ENCODE measurements around the gene DTX1.
"Not testable (repeated sequence)": the region's sequence is repeated elsewhere in the genome, so short reads cannot be mapped to it uniquely, and the experiment has no call there.

Gene DTX1

DNA sequence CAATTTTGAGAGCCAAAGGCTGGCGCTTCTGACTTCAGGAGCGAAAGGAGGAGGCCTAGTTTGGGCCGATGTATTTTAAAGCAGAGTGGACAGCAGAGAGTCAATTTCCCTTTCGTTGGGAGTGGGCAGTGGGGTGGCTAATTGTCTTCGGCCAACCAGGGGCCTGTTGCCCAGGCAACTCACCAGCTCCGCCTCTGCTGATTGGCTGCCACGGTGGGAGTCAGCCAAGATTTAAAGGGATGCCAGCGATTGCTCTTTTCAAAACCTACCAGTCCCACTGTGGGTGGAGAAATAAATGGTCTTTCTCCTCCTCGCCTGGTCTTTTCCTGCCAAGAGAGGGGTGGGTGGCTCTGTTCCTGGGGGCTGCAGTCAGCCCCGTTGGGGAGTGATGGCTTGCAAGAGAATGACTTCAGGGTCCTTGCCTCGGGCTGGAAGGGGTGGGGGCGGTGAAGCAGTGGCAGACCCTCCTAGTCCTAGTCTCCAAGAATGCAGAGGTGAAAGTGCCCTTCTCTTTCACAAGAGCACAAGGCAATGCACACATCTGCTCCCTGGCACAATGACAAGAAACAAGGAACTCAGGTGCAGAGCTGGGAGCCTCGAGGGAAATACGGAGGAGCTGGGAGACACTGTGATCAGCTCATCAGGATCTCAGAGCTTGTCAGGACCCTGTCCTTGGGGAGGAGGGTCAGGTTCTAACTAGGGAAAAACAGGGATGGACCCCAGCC is 41.3 kb downstream of the DTX1 start:
- no peak for DNase-seq

DNA sequence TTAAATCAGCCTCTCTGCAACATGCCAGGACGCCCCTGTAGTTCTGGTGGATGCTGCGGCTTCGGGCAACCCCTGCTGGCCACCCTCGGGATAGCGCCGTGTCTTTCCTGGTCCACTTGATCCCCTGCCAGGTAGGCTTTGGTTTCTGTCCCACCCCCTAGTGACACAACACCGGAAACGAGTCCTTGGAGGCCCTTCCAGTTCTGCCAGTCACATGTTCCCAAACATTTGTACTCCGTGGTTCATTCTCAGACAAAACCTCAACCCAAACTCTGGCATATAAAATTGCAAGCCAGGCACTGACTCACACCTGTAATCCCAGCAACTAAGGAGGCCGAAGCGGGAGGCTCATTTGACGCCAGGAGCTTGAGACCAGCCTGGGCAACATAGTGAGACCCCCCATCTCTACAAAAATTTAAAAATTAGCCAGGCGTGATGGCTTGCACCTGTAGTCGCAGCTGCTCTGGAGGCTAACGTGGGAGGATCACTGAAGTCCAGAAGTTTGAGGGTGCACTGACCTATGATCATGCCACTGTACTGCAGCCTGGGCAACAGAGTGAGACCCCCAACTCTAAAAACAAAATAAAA is 42.0 kb downstream of the DTX1 start:
- peak; percentile 54 to 66 for DNase-seq

DNA sequence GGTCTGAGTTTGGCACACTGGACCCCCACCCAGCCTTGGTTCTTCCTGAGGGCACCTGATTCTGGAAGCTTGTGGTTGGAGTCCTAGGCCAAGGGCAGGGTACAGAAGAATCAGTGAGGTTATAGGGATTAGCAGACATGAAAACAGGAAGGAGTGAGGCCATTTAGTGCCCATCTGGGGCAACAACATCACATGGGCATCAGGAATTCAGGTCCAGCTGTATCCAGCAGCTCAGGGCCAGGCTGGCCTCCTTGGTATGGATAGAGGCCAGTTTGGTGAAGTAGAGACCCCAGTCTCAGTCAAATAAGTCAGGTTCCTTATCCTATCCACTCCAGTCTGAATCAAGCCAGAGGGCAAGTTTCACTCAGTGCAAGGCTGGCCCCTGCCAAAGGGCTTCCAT is 42.8 kb downstream of the DTX1 start:
- no peak for DNase-seq

GRCh38 chr12:113099764-113100163 is 43.2 kb downstream of the DTX1 start:
- DNase-seq = no peak

- no peak for DNase-seq
Observed at GRCh38 chr12:113101751-113102150, 45.2 kb downstream of the DTX1 start.

DNA sequence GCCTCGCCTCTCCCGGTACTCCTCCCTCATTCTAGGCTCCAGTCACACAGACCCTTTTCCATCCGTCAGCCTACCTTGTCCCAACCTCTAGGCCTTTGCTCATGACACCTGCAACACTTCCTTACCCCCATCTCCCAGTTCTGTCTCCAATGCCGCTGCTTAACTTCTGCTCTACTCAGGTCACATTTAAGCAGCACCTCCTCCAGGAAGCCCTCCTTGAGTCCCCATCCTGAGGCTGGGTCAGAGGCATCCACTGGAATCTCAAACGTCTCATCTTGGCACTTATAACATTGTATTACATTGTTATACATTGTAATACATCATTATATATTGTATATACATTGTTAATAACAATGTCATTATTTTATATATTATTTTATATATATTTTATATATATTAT is 46.3 kb downstream of the DTX1 start:
- DNase-seq = no peak

DNA sequence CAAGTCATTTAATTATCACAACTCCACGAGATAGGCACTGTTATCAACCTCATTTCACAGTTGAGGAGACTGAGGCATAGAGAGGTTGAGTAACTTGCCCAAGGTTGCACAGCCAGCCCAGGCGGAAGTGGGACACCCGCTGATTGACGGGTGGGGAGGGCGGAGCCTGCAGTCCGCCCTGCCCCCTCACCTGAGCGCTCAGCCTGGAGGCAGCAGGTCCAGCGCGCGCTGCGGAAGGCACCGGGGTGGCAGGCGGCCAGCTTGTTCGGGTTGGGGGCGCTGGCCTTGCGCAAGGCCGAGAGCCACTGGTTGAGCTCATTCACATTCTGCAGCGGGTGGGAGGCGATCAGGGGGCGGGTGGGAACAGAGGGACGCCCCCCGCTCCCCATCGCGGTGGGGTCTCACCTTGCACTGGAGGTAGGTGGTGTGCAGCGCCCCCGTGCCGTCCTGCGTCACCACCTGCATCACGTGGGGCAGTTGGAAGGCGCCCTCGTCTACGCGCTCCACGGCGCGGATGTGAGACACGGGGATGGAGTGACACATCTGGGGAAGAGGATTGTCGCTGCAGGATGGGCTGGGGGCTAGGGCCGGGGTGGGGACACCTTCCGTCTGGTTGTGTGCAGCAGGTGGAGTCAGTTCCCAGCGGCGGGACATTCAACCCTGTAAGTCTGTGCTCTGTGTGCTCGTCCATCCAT is 47.4 kb downstream of the DTX1 start:
- DNase-seq = peak; percentile 56 to 62

DNA sequence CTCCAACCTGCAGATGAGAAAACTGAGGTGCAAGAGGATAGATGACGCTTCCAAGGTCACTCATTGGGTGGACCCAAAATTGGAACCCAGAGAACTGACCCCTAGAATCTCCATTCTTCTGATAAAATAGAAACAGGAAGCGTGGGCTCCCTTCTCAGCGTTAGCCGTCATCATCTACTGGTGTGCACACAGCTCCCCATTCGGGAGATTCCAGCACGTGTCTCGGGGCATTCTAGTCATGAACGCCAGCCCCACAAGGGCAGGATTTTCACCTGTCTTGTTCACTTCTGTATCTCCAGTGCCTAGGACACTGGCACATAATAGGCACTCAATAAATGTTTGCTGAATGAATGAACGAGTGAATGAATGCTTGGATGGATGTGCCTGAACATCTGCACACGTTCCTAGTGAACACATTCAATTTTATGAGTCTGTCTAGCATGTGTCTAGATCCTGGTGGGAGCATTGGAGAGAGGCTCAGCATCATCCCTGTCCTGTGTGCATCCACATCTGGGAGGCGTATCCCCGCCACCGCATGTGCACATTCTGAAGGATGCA is 48.5 kb downstream of the DTX1 start:
- no peak for DNase-seq

DNA sequence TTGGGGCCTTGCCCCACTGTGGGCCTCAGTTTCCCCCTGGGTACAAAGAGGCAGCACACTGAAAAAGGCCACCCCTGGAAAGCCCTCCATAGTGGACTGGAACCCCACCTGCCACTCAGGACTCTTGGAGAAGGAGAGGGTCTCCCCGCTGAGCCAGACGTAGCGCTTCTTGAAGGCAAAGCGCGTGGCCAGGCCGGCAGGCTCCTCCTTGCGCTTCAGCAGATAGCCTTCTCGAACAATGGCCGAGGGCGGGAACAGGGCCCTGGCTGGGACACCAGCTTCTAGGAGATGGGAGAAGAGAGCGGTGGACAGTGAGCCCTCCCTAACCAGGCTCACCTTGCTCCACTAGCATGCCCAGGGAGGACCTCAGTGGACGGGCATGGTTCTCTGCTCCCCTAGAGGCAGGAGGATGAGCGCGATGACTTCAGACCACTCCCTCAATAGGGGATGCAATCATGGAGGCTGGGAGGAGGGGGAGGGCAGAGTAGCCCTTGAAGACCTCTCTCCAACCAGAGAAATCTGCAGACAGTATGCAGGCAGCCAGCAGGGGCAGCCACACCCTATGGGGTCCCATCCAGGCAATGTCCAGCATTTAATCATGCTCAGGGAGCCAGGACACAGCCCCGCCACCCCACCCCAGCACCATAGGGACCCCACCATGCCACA is 49.2 kb downstream of the DTX1 start:
- no peak for DNase-seq

DNA sequence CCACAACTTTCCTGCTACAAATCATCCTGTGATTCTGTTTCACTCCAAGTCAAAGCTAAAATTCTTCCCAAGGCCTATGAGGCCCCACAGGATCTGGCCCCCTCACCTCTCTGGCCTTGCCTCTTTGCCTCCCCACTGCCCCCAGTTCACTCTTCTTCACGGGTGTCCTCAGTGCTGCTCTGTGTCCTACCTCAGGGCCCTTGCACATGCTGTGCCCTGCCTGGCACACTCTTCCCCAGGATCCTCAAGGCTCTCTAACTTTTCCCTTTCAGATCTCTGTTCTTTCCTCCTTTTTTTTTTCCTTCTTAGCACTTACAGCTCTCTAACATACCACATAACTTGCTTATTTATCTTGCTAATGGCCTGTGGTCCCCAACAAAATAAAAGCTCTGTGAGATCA is 49.8 kb downstream of the DTX1 start:
- no peak for DNase-seq

GRCh38 chr12:113108308-113108707 is 51.8 kb downstream of the DTX1 start:
- DNase-seq = no peak

DNA sequence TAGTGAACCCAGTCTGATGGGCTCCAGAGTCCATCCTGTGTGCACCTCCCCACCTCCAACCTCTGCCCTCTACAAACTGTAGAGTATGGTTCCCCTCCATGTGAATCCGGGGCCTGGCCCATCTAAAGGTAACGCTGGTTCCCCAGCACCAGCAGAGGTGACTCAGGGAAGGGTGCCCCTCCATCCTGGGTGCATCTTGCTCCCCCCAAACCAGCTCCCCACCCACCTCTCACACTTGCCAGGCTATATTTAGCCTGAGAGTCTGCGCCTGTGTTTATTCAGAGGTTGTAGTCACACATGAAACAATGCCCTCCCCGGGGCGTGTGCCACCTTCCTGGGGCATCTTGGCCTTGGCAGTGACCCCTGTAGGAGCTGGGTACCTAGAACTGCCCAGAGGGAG is 52.8 kb downstream of the DTX1 start:
- DNase-seq = no peak

- DNase-seq = no peak
Observed at GRCh38 chr12:113109872-113110599, 53.5 kb downstream of the DTX1 start.

DNA sequence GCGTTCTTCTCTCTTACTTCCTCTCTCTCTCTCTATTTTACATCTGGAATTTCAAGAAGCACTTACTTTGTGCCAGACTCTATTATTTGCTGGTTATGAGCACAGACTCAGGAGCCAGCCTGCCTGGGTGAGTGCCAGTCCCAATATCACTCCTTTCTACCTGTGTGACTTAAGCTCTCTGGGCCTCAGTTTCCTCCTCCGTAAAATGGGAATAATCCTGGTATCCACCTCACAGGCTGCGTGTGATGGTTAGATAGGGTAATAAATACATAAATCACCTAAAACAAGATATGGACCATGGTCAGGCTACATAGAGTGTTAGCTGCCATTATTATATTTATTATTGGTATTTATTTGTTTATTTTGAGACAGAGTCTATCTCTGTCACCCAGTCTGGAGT is 54.7 kb downstream of the DTX1 start:
- DNase-seq = no peak

- DNase-seq = no peak
Observed at GRCh38 chr12:113112043-113112899, 55.7 kb downstream of the DTX1 start.

DNA sequence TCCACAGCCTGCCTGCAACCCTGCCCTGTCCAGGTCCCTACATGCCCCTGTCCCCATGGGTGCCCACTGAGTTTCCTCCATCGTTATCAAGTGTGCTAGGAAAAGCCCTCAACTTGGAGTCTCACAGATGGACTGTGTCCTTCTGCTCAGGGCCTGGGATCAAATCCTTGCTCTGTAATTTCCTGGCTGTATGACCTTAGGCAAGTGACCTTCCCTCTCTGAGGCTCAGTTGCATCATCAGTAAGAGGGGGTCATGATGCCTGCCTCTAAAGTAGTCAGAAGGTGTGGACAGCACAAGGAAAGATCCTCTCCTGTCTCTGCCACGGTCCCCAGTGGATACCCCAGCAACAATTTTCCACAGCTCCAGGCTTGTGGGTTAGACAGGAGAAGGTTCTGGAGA is 56.9 kb downstream of the DTX1 start:
- DNase-seq = no peak

DNA sequence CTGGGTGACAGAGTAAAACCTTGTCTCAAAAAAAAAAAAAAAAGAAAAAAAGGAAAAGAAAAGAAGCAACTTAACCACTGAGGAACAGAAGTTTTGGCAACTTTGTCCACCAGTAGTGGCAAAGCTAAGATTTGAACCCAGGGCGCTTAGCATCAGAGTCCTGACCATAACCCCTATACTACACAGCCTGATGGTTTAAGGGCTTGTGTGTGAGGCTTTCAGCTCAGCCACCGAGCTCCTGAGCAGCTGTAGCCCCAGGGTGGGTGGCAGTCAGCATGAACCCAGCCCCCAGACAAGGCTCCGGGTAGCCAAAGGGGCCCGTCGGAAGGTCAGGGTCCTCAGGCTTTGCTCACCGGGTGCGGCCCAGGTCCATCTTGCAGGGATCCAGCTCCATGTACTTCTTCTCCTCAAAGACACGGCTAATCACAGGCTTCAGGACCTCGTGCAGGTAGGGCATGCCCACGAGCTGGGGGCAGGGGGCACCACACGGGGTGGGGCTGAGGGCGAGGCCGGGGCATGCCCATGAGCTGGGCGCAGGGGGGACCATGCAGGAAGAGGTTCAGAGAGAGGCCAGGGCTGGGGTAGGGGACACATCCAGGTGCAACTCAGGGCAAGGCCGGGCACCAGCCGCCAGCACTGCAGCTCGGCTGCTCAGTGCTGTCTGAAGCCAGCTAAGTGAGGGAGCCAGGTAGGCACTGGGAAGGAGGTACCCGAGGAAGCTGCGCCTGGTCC is 58.1 kb downstream of the DTX1 start:
- no peak for DNase-seq

GRCh38 chr12:113115455-113116126 is 59.1 kb downstream of the DTX1 start:
- no peak for DNase-seq

DNA sequence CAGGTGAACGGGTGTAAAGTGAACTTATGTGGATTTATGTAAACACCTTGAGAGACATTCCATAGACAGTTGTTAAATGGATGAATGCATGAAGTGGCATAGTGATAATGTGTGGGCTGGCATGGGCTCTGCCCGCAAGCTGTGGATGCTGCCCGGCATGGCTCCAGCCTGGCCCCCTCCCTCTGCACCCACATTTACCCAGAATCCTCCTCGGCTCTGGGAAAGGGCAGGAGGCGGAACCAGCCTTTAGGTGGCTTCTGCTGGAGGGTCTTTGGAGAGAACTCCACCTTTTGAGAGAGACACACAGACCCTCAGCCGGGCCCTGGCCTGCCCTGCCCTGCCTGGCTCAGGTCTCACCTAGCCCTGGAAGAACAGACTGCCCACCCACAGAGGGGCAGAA is 60.3 kb downstream of the DTX1 start:
- no peak for DNase-seq

DNA sequence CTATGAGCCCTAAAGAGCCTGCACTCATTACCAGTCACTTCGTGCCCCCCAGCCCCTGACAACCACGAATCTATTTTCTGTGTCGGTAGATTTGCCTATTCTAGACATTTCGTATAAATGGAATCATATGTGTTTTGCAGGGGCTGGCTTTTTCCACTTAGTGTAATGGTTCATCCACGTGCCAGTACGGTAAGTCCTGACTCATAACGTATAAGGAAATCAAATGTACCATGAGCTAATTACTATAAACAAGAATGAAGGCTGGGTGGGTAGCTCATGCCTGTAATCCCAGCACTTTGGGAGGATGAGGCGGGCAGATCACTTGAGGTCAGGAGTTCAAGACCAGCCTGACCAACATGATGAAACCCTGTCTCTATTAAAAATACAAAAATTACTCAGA is 61.2 kb downstream of the DTX1 start:
- not testable (repeated sequence) for DNase-seq
